SK-N-SH (cell line): ENCODE data around the gene SCARB2.

Experiments
- RXRA ChIP-seq: IDR thresholded peaks from 2 replicates; pipeline ENCODE4 v1.4.0; 2012; ENCODE audit warnings: low read depth, mild to moderate bottlenecking, borderline replicate concordance
- USF1 ChIP-seq: IDR thresholded peaks from 2 replicates; pipeline ENCODE4 v1.4.0; 2012; ENCODE audit warnings: low read depth, borderline replicate concordance

- TF ChIP-seq USF1 = no peak
- no peak for TF ChIP-seq RXRA
These were observed 69.1 kb downstream of the SCARB2 start for GRCh38 chr4:76144546-76144945.
